Sigmoid colon (tissue), 7 donors: Measurements from ENCODE around the gene PIM1. TPM values are rescaled to one million over a fixed set of nuclear protein-coding genes. Genes with fewer than 3 reads are reported as not detected.

Experiments
- DNase-seq: peaks from one replicate; pipeline ENCODE4 v3.0.0-alpha.2; 2019
- H3K27ac ChIP-seq, 4 donors: fragments of 200-600 bp; sonication (generic); one replicate each; pipeline ENCODE4 v1.5.1; 2016 to 2019; ENCODE audit warnings: mild to moderate bottlenecking in 1 of 4
- H3K27me3 ChIP-seq, 3 donors: fragments of 200-600 bp; sonication (generic); one replicate each; pipeline ENCODE4 v1.5.1; 2019; ENCODE audit warnings: mild to moderate bottlenecking in 1 of 3
- H3K36me3 ChIP-seq, 4 donors: fragments of 200-600 bp; sonication (generic); one replicate each; pipeline ENCODE4 v1.5.1; 2016 to 2019
- H3K4me1 ChIP-seq, 4 donors: fragments of 200-600 bp; sonication (generic); one replicate each; pipeline ENCODE4 v1.5.1; 2017 to 2019
- H3K4me3 ChIP-seq, 4 donors: fragments of 200-600 bp; sonication (generic); one replicate each; pipeline ENCODE4 v1.5.1; 2017 to 2019; ENCODE audit warnings: mild to moderate bottlenecking in 2 of 4, moderate library complexity in 1 of 4
- H3K9me3 ChIP-seq, 4 donors: fragments of 200-600 bp in 3 of 4; sonication (generic) in 3 of 4; one replicate each; pipeline versions ENCODE4 v1.5.1 to v1.6.1; 2013 to 2019
- CTCF ChIP-seq, 4 experiments: fragments of 450-650 bp in 3 of 4; fragments of 200-600 bp in 1 of 4; IDR thresholded peaks; one replicate each; pipeline ENCODE4 v1.5.1; 2016 to 2019; ENCODE audit warnings: antibody characterized with exemption in 4 of 4, mild to moderate bottlenecking in 3 of 4, moderate library complexity in 2 of 4
- EP300 ChIP-seq, 4 donors: sonication (generic); formaldehyde crosslinking; IDR thresholded peaks; one replicate each; pipeline ENCODE4 v1.6.1; 2017; ENCODE audit warnings: antibody characterized with exemption in 4 of 4
- POLR2A ChIP-seq, 2 donors: fragments of 450-650 bp; IDR thresholded peaks; one replicate each; pipeline ENCODE4 v1.6.1; 2016; ENCODE audit warnings: antibody characterized with exemption in 2 of 2, mild to moderate bottlenecking in 2 of 2, moderate library complexity in 2 of 2
- POLR2AphosphoS5 ChIP-seq, 4 donors: sonication (generic); formaldehyde crosslinking; IDR thresholded peaks; one replicate each; pipeline ENCODE4 v1.6.1; 2017; ENCODE audit warnings: antibody characterized with exemption in 4 of 4
- WGBS, 2 donors: extraction: QIAGEN DNeasy Blood & Tissue Kit; methylation state at CpG; one replicate each; pipeline ENCODE4 v1.1.7; 2013; 5-methylcytosine and 5-hydroxymethylcytosine counted together
- intact Hi-C: fragments of 100-400 bp; cut with DNase I; formaldehyde crosslinking; loops from one replicate; pipeline ENCODE4 v1.15.1; 2023
- polyA plus RNA-seq, 3 donors: library from polyadenylated mRNA; stranded (reverse); fragments of 200-250 nt; gene quantifications; one replicate each; pipeline ENCODE4 v1.2.3, GENCODE V29; 2013
- total RNA-seq, 4 donors: library from RNA; depleted of rRNA; stranded (reverse); fragments of >200 nt; gene quantifications; one replicate each; pipeline ENCODE4 v1.1.0, GENCODE V29; 2016
- donor health status: healthy with polysubstance abuse.
- donor health status: Bipolar disorder and iron deficiency.
- donor health status: healthy.

The PIM1 gene
- total and polyA plus RNA-seq, 7 donors = 17.1 to 103 (median 31.0) TPM

GRCh38 chr6:37201726-37202125 lies 31.8 kb downstream of the PIM1 start:
- peak; percentile 4 for DNase-seq
- Histone ChIP-seq H3K36me3 (no peaks in the 10 kb centered on the region), H3K9me3 (no peaks in the 10 kb centered on the region), H3K4me1 (no peaks in the 10 kb centered on the region), H3K4me3 (no peak overlapping the region), H3K27ac (no peak overlapping the region), H3K27me3 (no peaks in the 10 kb centered on the region)
- 96 to 98% methylated on average over 1 of the region's 1 CpG for WGBS, 2 donors
- intact Hi-C loops = no loop called here
- TF ChIP-seq POLR2AphosphoS5 (IDR thresholded peaks at IDR 0.05) (no peak), POLR2A (IDR thresholded peaks at IDR 0.05) (no peak), CTCF (IDR thresholded peaks at IDR 0.05) (no peak), EP300 (IDR thresholded peaks at IDR 0.05) (no peak)

DNA sequence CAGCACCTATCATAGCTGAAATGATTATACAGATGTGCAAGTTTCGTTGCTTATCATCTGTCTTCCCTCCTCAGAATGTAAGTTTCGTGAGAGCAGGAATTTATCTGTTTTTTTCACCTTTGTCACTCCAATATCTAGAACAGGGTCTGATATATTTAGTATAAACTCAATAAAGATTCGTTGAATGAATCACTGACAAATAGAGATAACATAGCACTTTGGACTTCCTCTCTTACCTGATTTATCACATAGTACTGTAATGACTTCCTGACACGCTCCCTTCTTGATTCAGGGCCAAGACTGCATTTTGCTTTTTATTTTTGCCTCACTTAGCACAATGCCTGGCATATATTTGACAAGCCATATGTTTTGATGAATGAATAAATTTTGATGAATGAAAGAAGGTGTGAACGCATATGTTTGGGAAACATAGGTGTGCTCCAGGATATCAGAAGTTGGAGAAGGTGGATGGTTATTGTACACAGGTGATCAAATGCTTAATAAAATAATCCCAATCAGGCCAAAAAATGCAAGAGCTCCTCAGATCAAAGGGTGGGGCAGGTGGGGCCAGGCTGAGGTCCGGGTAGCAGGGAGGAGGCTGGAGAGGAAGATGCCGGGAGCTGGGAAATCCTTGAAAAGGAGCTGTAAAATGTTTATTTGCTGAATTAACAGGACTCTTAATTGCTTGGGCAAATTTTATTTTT lies 33.0 kb downstream of the PIM1 start:
- Histone ChIP-seq H3K27ac (no peak overlapping the region), H3K4me1 (no peaks in the 10 kb centered on the region), H3K27me3 (no peaks in the 10 kb centered on the region), H3K4me3 (no peak overlapping the region), H3K9me3 (no peaks in the 10 kb centered on the region), H3K36me3 (no peaks in the 10 kb centered on the region)
- WGBS, 2 donors = 11 to 46% methylated on average over 7 of the region's 7 CpGs
- intact Hi-C loops = no loop called here
- no peak for TF ChIP-seq POLR2A (IDR thresholded peaks at IDR 0.05)
- no peak for DNase-seq

DNA sequence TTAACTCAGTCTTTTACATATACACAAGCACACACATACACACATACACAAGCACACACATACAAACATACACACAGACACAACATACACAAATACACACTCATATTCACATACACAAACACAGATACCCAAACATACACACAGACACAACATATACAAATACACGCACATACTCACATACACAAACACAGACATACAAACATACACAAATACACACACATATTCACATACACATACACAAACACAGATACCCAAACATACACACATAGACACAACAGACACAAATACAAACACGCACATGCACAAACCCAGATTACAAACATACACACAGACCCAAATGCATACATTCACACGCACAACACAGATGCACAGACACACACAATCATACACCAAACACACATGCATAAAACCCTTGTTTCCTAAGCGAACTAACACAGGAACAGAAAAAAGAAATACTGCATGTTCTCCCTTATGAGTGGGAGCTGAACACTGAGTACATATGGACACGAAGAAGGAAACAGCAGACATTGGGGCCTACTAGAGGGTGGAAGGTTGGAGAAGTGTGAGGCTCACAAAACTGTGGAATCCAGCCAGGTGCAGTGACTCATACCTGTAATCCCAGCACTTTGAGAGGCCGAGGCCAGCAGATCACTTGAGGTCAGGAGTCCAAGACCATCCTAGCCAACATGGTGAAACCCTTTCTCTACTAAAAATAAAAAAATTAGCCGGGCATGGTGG lies 34.2 kb downstream of the PIM1 start:
- TF ChIP-seq POLR2A (IDR thresholded peaks at IDR 0.05) (no peak), POLR2AphosphoS5 (IDR thresholded peaks at IDR 0.05) (no peak), CTCF (IDR thresholded peaks at IDR 0.05) (no peak), EP300 (IDR thresholded peaks at IDR 0.05) (no peak)
- Histone ChIP-seq H3K4me1 (no peaks in the 10 kb centered on the region), H3K27me3 (no peaks in the 10 kb centered on the region), H3K27ac (no peak overlapping the region), H3K36me3 (no peaks in the 10 kb centered on the region), H3K4me3 (no peak overlapping the region), H3K9me3 (no peaks in the 10 kb centered on the region)
- no peak for DNase-seq
- WGBS, 2 donors = 31 to 67% methylated on average over 7 of the region's 7 CpGs
- intact Hi-C loops = no loop called here

- intact Hi-C loops = no loop called here
- Histone ChIP-seq H3K4me3 (no peak overlapping the region), H3K36me3 (no peaks in the 10 kb centered on the region), H3K9me3 (no peaks in the 10 kb centered on the region), H3K27me3 (no peaks in the 10 kb centered on the region), H3K4me1 (peaks cover 0 to 4% (median 0%) of the 10 kb centered on the region in 4 donors), H3K27ac (no peak overlapping the region)
- TF ChIP-seq POLR2A (IDR thresholded peaks at IDR 0.05) (no peak), CTCF (IDR thresholded peaks at IDR 0.05) (no peak), POLR2AphosphoS5 (IDR thresholded peaks at IDR 0.05) (no peak), EP300 (IDR thresholded peaks at IDR 0.05) (no peak)
- WGBS, 2 donors = 64 to 79% methylated on average over 13 of the region's 13 CpGs
- no peak for DNase-seq
Measured at GRCh38 chr6:37205175-37205996, 35.4 kb downstream of the PIM1 start.

DNA sequence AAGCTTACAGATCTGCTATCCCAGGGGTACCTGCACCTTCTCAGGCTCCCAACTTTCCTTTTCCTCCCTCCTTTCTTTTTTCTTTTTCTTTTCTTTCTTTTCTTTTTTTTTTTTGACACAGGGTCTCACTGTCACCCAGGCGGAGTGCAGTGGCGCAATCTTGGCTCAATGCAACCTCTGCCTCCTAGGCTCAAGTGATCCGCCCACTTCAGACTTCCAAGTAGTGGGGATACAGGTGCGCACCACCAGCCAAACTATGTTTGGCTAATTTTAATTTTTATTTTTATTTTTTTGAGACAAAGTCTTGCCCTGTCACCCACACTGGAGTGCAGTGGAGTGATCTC lies 36.0 kb downstream of the PIM1 start:
- no peak overlapping the region for H3K4me3 ChIP-seq
- intact Hi-C loops = no loop called here
- no peak for TF ChIP-seq POLR2AphosphoS5 (IDR thresholded peaks at IDR 0.05)
- TF ChIP-seq CTCF (IDR thresholded peaks at IDR 0.05) = no peak
- no peak for TF ChIP-seq EP300 (IDR thresholded peaks at IDR 0.05)
- TF ChIP-seq POLR2A (IDR thresholded peaks at IDR 0.05) = no peak
- H3K4me1 ChIP-seq = peaks cover 0 to 4% (median 0%) of the 10 kb centered on the region in 4 donors
- WGBS, 2 donors = 94 to 96% methylated on average over 4 of the region's 4 CpGs
- H3K9me3 ChIP-seq = no peaks in the 10 kb centered on the region
- no peaks in the 10 kb centered on the region for H3K27me3 ChIP-seq
- no peak overlapping the region for H3K27ac ChIP-seq
- H3K36me3 ChIP-seq = no peaks in the 10 kb centered on the region
- DNase-seq = no peak
